GM21825 (cell line): ENCODE data around the gene ZNF497.
"Not testable (repeated sequence)": the region's sequence is repeated elsewhere in the genome, so short reads cannot be mapped to it uniquely, and the experiment has no call there.

Experiments used
- ATAC-seq: cut with Tn5 transposase; IDR thresholded peaks from one replicate; pipeline ENCODE4 v1.9.1; 2021; ENCODE audit warnings: mild to moderate bottlenecking, moderate library complexity; ENCODE audit not compliant: unreplicated experiment

Gene ZNF497

GRCh38 chr19:58317476-58318072 lies 45.0 kb downstream of the ZNF497 start:
- ATAC-seq: no peak

GRCh38 chr19:58315580-58315979 lies 47.0 kb downstream of the ZNF497 start:
- ATAC-seq: no peak

GRCh38 chr19:58311345-58311865 lies 51.1 kb downstream of the ZNF497 start:
- no peak for ATAC-seq

GRCh38 chr19:58310685-58311084 lies 51.9 kb downstream of the ZNF497 start:
- not testable (repeated sequence) for ATAC-seq

GRCh38 chr19:58307736-58308135 lies 54.8 kb downstream of the ZNF497 start:
- ATAC-seq: no peak

- ATAC-seq: no peak
These were observed 56.6 kb downstream of the ZNF497 start for GRCh38 chr19:58305932-58306323.

GRCh38 chr19:58305065-58305931 lies 57.3 kb downstream of the ZNF497 start, which contains the start of gene ERVK3-1:
ERVK3-1 (plus strand) TSS chr19:58305377; CDS start chr19:58312169, 6,792 bp downstream.
- ATAC-seq: peak; percentile 92

- ATAC-seq: no peak
These were observed 57.8 kb downstream of the ZNF497 start for GRCh38 chr19:58304748-58305064.
